ENCODE results near the gene FAM20C.

FAM20C gene

GRCh38 chr7:184294-185264 lies 7.8 kb upstream of the FAM20C start:
- H3K36me3 ChIP-seq (ENCODE audit: control insufficient read depth in 1 of 2, insufficient read depth in 2 of 2, low read length in 2 of 2) = no peaks in the 10 kb centered on the region
- H3K9ac ChIP-seq (ENCODE audit: low read depth in 1 of 2, low read length in 2 of 2) = no peak overlapping the region
- H3K9me3 ChIP-seq (ENCODE audit: control insufficient read depth in 1 of 2, low read length in 2 of 2) = no peaks in the 10 kb centered on the region
- H3K4me1 ChIP-seq (ENCODE audit: control insufficient read depth in 1 of 2, insufficient read depth in 2 of 2, low read length in 2 of 2) = no peaks in the 10 kb centered on the region
- no peak overlapping the region for H3K4me3 ChIP-seq (ENCODE audit: low read depth in 1 of 2, low read length in 2 of 2)
- H3K27ac ChIP-seq (ENCODE audit: low read depth, low read length) = no peak overlapping the region
- H3K27me3 ChIP-seq (ENCODE audit: control insufficient read depth in 1 of 2, insufficient read depth in 2 of 2, low read length in 2 of 2) = no peaks in the 10 kb centered on the region

GRCh38 chr7:186516-187113 lies 5.8 kb upstream of the FAM20C start:
- Histone ChIP-seq H3K4me1 (ENCODE audit: control insufficient read depth in 1 of 2, insufficient read depth in 2 of 2, low read length in 2 of 2) (peaks cover 0 to 8% of the 10 kb centered on the region in 2 donors), H3K27me3 (ENCODE audit: control insufficient read depth in 1 of 2, insufficient read depth in 2 of 2, low read length in 2 of 2) (no peaks in the 10 kb centered on the region), H3K27ac (ENCODE audit: low read depth, low read length) (no peak overlapping the region), H3K9ac (ENCODE audit: low read depth in 1 of 2, low read length in 2 of 2) (no peak overlapping the region), H3K4me3 (ENCODE audit: low read depth in 1 of 2, low read length in 2 of 2) (no peak overlapping the region), H3K9me3 (ENCODE audit: control insufficient read depth in 1 of 2, low read length in 2 of 2) (no peaks in the 10 kb centered on the region), H3K36me3 (ENCODE audit: control insufficient read depth in 1 of 2, insufficient read depth in 2 of 2, low read length in 2 of 2) (no peaks in the 10 kb centered on the region)

DNA sequence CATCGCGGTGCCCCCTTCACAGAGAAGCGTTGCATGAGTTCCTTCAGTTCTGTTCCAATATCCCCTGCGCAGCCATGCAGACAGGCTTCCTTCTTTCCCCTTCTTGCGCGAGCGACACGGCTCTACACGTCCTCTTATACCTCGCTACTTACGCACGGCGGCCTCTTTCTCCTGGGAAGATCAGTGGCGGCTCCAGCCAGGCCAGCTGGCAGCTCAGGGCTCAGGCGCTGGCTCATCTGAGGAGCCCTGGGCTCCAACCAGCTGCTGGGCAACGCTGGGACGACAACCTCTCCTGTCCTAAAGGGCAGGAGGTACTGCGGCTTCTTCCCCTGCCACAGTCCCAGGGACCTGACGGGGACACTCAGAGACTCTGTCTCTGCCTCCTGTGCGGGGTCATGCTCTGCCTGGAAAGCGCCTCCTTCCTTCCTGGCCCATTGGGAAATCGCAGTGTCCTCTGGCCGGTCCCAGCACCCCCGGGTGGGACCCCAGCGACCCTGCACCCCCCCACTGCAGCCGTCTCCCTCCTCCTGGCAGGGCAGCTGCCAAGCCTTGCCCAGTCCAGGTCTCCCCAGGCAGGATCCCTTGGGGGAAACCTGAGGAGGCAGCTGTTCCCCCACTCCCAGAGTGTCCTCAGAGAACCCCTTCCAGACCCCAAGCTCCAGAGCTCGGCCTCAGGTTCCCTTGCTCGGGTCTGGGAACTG lies 5.0 kb upstream of the FAM20C start:
- Histone ChIP-seq H3K27ac (ENCODE audit: low read depth, low read length) (no peak overlapping the region), H3K9ac (ENCODE audit: low read depth in 1 of 2, low read length in 2 of 2) (no peak overlapping the region), H3K27me3 (ENCODE audit: control insufficient read depth in 1 of 2, insufficient read depth in 2 of 2, low read length in 2 of 2) (no peaks in the 10 kb centered on the region), H3K4me1 (ENCODE audit: control insufficient read depth in 1 of 2, insufficient read depth in 2 of 2, low read length in 2 of 2) (peaks cover 0 to 8% of the 10 kb centered on the region in 2 donors), H3K4me3 (ENCODE audit: low read depth in 1 of 2, low read length in 2 of 2) (no peak overlapping the region), H3K9me3 (ENCODE audit: control insufficient read depth in 1 of 2, low read length in 2 of 2) (no peaks in the 10 kb centered on the region), H3K36me3 (ENCODE audit: control insufficient read depth in 1 of 2, insufficient read depth in 2 of 2, low read length in 2 of 2) (no peaks in the 10 kb centered on the region)

- Histone ChIP-seq H3K4me3 (ENCODE audit: low read depth in 1 of 2, low read length in 2 of 2) (no peak overlapping the region), H3K36me3 (ENCODE audit: control insufficient read depth in 1 of 2, insufficient read depth in 2 of 2, low read length in 2 of 2) (no peaks in the 10 kb centered on the region), H3K9ac (ENCODE audit: low read depth in 1 of 2, low read length in 2 of 2) (no peak overlapping the region), H3K27ac (ENCODE audit: low read depth, low read length) (no peak overlapping the region), H3K4me1 (ENCODE audit: control insufficient read depth in 1 of 2, insufficient read depth in 2 of 2, low read length in 2 of 2) (peaks cover 0 to 8% of the 10 kb centered on the region in 2 donors), H3K27me3 (ENCODE audit: control insufficient read depth in 1 of 2, insufficient read depth in 2 of 2, low read length in 2 of 2) (no peaks in the 10 kb centered on the region), H3K9me3 (ENCODE audit: control insufficient read depth in 1 of 2, low read length in 2 of 2) (no peaks in the 10 kb centered on the region)
These were observed 4.2 kb upstream of the FAM20C start for GRCh38 chr7:188174-188573.

- no peaks in the 10 kb centered on the region for H3K27me3 ChIP-seq (ENCODE audit: control insufficient read depth in 1 of 2, insufficient read depth in 2 of 2, low read length in 2 of 2)
These were observed 3.5 kb upstream of the FAM20C start for GRCh38 chr7:188727-189500.

GRCh38 chr7:189719-190118 lies 2.7 kb upstream of the FAM20C start:
- H3K4me1 ChIP-seq (ENCODE audit: control insufficient read depth in 1 of 2, insufficient read depth in 2 of 2, low read length in 2 of 2) = peaks cover 7 to 12% of the 10 kb centered on the region in 2 donors
- no peaks in the 10 kb centered on the region for H3K27me3 ChIP-seq (ENCODE audit: control insufficient read depth in 1 of 2, insufficient read depth in 2 of 2, low read length in 2 of 2)

More at GRCh38 chr7:188727-189500, 3.5 kb upstream of the FAM20C start:
- peaks cover 0 to 8% of the 10 kb centered on the region in 2 donors for H3K4me1 ChIP-seq (ENCODE audit: control insufficient read depth in 1 of 2, insufficient read depth in 2 of 2, low read length in 2 of 2)
- H3K4me3 ChIP-seq (ENCODE audit: low read depth in 1 of 2, low read length in 2 of 2) = no peak overlapping the region
- H3K9me3 ChIP-seq (ENCODE audit: control insufficient read depth in 1 of 2, low read length in 2 of 2) = no peaks in the 10 kb centered on the region
- no peak overlapping the region for H3K27ac ChIP-seq (ENCODE audit: low read depth, low read length)
- no peaks in the 10 kb centered on the region for H3K36me3 ChIP-seq (ENCODE audit: control insufficient read depth in 1 of 2, insufficient read depth in 2 of 2, low read length in 2 of 2)
- no peak overlapping the region for H3K9ac ChIP-seq (ENCODE audit: low read depth in 1 of 2, low read length in 2 of 2)

GRCh38 chr7:190196-190595 lies 2.2 kb upstream of the FAM20C start:
- Histone ChIP-seq H3K4me1 (ENCODE audit: control insufficient read depth in 1 of 2, insufficient read depth in 2 of 2, low read length in 2 of 2) (peaks cover 11 to 16% of the 10 kb centered on the region in 2 donors), H3K36me3 (ENCODE audit: control insufficient read depth in 1 of 2, insufficient read depth in 2 of 2, low read length in 2 of 2) (no peaks in the 10 kb centered on the region), H3K4me3 (ENCODE audit: low read depth in 1 of 2, low read length in 2 of 2) (no peak overlapping the region), H3K27me3 (ENCODE audit: control insufficient read depth in 1 of 2, insufficient read depth in 2 of 2, low read length in 2 of 2) (no peaks in the 10 kb centered on the region), H3K9me3 (ENCODE audit: control insufficient read depth in 1 of 2, low read length in 2 of 2) (no peaks in the 10 kb centered on the region), H3K9ac (ENCODE audit: low read depth in 1 of 2, low read length in 2 of 2) (no peak overlapping the region), H3K27ac (ENCODE audit: low read depth, low read length) (no peak overlapping the region)

More at GRCh38 chr7:189719-190118, 2.7 kb upstream of the FAM20C start:
- no peak overlapping the region for H3K4me3 ChIP-seq (ENCODE audit: low read depth in 1 of 2, low read length in 2 of 2)
- H3K36me3 ChIP-seq (ENCODE audit: control insufficient read depth in 1 of 2, insufficient read depth in 2 of 2, low read length in 2 of 2) = no peaks in the 10 kb centered on the region
- H3K27ac ChIP-seq (ENCODE audit: low read depth, low read length) = no peak overlapping the region
- H3K9ac ChIP-seq (ENCODE audit: low read depth in 1 of 2, low read length in 2 of 2) = no peak overlapping the region
- H3K9me3 ChIP-seq (ENCODE audit: control insufficient read depth in 1 of 2, low read length in 2 of 2) = no peaks in the 10 kb centered on the region

DNA sequence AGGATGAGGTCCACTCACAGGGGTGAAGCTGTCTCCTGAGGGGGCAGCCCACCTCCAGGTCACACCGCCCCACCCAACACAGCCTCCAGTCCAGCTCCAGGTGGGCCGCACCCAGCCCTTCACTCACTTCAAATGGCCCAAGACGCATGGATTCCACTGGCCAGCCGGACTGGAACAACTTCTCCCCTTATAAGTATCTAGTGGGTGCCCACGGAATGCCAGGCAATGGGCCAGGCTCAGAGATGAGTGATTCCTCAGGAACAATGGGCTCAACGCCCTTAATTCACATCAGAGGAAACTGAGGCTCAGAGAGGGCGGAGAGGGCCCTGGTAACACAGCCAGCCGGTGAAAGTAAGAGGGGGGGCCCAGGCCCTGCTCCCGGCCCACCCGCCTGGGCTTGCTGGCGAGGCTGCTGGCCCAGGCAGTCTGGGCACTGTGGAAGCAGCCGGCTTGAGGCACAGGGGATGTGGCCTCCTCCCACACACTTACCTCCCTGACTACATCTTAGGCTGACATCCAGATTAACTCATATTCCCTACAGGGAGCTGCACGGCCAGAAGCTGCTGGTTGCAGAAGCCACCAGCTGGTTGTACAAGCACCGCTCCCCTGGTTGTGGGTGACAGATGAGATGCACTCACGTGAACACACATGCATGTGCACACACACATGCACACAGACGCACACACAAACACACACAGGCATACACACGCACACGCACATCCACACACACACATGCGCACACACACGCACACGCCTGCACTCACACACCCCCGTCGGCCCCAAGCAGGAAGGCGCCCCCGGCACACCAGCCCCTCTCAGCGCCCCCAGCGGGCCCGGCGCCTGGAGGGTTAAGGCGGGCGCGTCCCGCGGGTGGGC lies 1.0 kb upstream of the FAM20C start:
- Histone ChIP-seq H3K4me1 (ENCODE audit: control insufficient read depth in 1 of 2, insufficient read depth in 2 of 2, low read length in 2 of 2) (peaks cover 17 to 25% of the 10 kb centered on the region in 2 donors), H3K9ac (ENCODE audit: low read depth in 1 of 2, low read length in 2 of 2) (no peak overlapping the region), H3K36me3 (ENCODE audit: control insufficient read depth in 1 of 2, insufficient read depth in 2 of 2, low read length in 2 of 2) (peaks cover 6 to 10% of the 10 kb centered on the region in 2 donors), H3K27ac (ENCODE audit: low read depth, low read length) (no peak overlapping the region), H3K9me3 (ENCODE audit: control insufficient read depth in 1 of 2, low read length in 2 of 2) (no peaks in the 10 kb centered on the region), H3K4me3 (ENCODE audit: low read depth in 1 of 2, low read length in 2 of 2) (peak overlapping the region; percentile 51 to 58), H3K27me3 (ENCODE audit: control insufficient read depth in 1 of 2, insufficient read depth in 2 of 2, low read length in 2 of 2) (no peaks in the 10 kb centered on the region)
